H9 (cell line): ENCODE measurements around the gene BMP2K. TPM values are rescaled to one million over a fixed set of nuclear protein-coding genes. Genes with fewer than 3 reads are reported as not detected.

Experiments
- DNase-seq: peaks from one replicate; pipeline ENCODE4 v3.0.0-alpha.2; 2017
- H2AFZ ChIP-seq: one replicate; pipeline ENCODE4 v1.6.1; 2013; ENCODE audit warnings: mild to moderate bottlenecking, low read length, control low read depth, moderate library complexity
- H2AK5ac ChIP-seq: 2 replicates; pipeline ENCODE4 v1.6.1; 2013; ENCODE audit warnings: low read length, control low read depth, mixed read lengths; ENCODE audit not compliant: insufficient read length
- H2BK120ac ChIP-seq: one replicate; pipeline ENCODE4 v1.6.1; 2013; ENCODE audit warnings: low read depth, mild to moderate bottlenecking, low read length, control low read depth, inconsistent platforms; ENCODE audit not compliant: poor library complexity, severe bottlenecking
- H2BK12ac ChIP-seq: 2 replicates; pipeline ENCODE4 v1.6.1; 2013; ENCODE audit warnings: low read length, control low read depth, mixed read lengths, low read depth; ENCODE audit not compliant: insufficient read length
- H2BK15ac ChIP-seq: 2 replicates; pipeline ENCODE4 v1.6.1; 2013; ENCODE audit warnings: low read depth, low read length, control low read depth
- H2BK20ac ChIP-seq: one replicate; pipeline ENCODE4 v1.6.1; 2013; ENCODE audit warnings: low read depth, mild to moderate bottlenecking, low read length, control low read depth, inconsistent platforms; ENCODE audit not compliant: poor library complexity, severe bottlenecking
- H2BK5ac ChIP-seq: 2 replicates; pipeline ENCODE4 v1.6.1; 2013; ENCODE audit warnings: low read length, control low read depth, mixed read lengths; ENCODE audit not compliant: insufficient read length
- H3K14ac ChIP-seq: 2 replicates; pipeline ENCODE4 v1.6.1; 2013; ENCODE audit warnings: low read length, control low read depth; ENCODE audit not compliant: insufficient read depth
- H3K18ac ChIP-seq: 2 replicates; pipeline ENCODE4 v1.6.1; 2013; ENCODE audit warnings: low read depth, mild to moderate bottlenecking, mixed read lengths, low read length, control low read depth; ENCODE audit not compliant: insufficient read length
- H3K23ac ChIP-seq: 2 replicates; pipeline ENCODE4 v1.6.1; 2013; ENCODE audit warnings: low read length, control low read depth, mixed read lengths, low read depth; ENCODE audit not compliant: insufficient read length
- H3K23me2 ChIP-seq: 2 replicates; pipeline ENCODE4 v1.6.1; 2013; ENCODE audit warnings: low read depth, mild to moderate bottlenecking, mixed read lengths, low read length, control low read depth; ENCODE audit not compliant: insufficient read length, poor library complexity, severe bottlenecking
- H3K27ac ChIP-seq: 2 replicates; pipeline ENCODE4 v1.5.1; 2013; ENCODE audit warnings: low read length, control low read depth, mixed read lengths, low read depth; ENCODE audit not compliant: insufficient read length
- H3K27me3 ChIP-seq: 2 replicates; pipeline ENCODE4 v1.6.1; 2013; ENCODE audit warnings: low read length, control low read depth, inconsistent platforms; ENCODE audit not compliant: insufficient read depth
- H3K4ac ChIP-seq: 2 replicates; pipeline ENCODE4 v1.6.1; 2013; ENCODE audit warnings: low read depth, mild to moderate bottlenecking, control low read depth, inconsistent platforms, low read length, moderate library complexity
- H3K4me1 ChIP-seq: 2 replicates; pipeline ENCODE4 v1.6.1; 2013; ENCODE audit warnings: low read length, control low read depth, inconsistent platforms; ENCODE audit not compliant: insufficient read depth
- H3K4me2 ChIP-seq: 2 replicates; pipeline ENCODE4 v1.6.1; 2013; ENCODE audit warnings: low read length, control low read depth, mixed read lengths; ENCODE audit not compliant: insufficient read length, insufficient read depth
- H3K56ac ChIP-seq: 2 replicates; pipeline ENCODE4 v1.6.1; 2013; ENCODE audit warnings: low read depth, mild to moderate bottlenecking, mixed read lengths, low read length, control low read depth; ENCODE audit not compliant: insufficient read length
- H3K79me1 ChIP-seq: 2 replicates; pipeline ENCODE4 v1.6.1; 2013; ENCODE audit warnings: low read depth, mild to moderate bottlenecking, moderate library complexity, low read length, control low read depth, inconsistent platforms; ENCODE audit not compliant: insufficient read depth, poor library complexity, severe bottlenecking
- H3K79me2 ChIP-seq: 2 replicates; pipeline ENCODE4 v1.6.1; 2013; ENCODE audit warnings: low read length, control low read depth, inconsistent platforms; ENCODE audit not compliant: insufficient read depth
- H3K9ac ChIP-seq: 2 replicates; pipeline ENCODE4 v1.6.1; 2013; ENCODE audit warnings: low read length, control low read depth, mixed read lengths; ENCODE audit not compliant: insufficient read length; ENCODE audit errors: extremely low read depth
- H3K9me3 ChIP-seq: one replicate; pipeline ENCODE4 v1.6.1; 2013; ENCODE audit warnings: low read depth, low read length, inconsistent platforms; ENCODE audit not compliant: control insufficient read depth
- H3T11ph ChIP-seq: one replicate; pipeline ENCODE4 v1.6.1; 2013; ENCODE audit warnings: mild to moderate bottlenecking, low read length, control low read depth, inconsistent platforms
- H4K20me1 ChIP-seq: one replicate; pipeline ENCODE4 v1.6.1; 2013; ENCODE audit not compliant: control insufficient read depth, insufficient read length, insufficient read depth
- H4K5ac ChIP-seq: 2 replicates; pipeline ENCODE4 v1.6.1; 2013; ENCODE audit warnings: low read depth, mild to moderate bottlenecking, mixed read lengths, low read length, control low read depth; ENCODE audit not compliant: insufficient read length
- H4K8ac ChIP-seq: replicated peaks from 2 replicates; pipeline ENCODE4 v1.6.1; 2013; ENCODE audit warnings: low read length, control low read depth, mixed read lengths, low read depth; ENCODE audit not compliant: insufficient read length
- H4K91ac ChIP-seq: 2 replicates; pipeline ENCODE4 v1.6.1; 2013; ENCODE audit warnings: low read depth, mild to moderate bottlenecking, moderate library complexity, mixed read lengths, low read length, control low read depth; ENCODE audit not compliant: insufficient read length
- H3K27ac Mint-ChIP-seq, 3 experiments: 2 replicates in 2 of 3; 3 replicates in 1 of 3; pipeline ENCODE4 v1.8.0; 2020 to 2021; ENCODE audit warnings: mixed read lengths in 3 of 3, mild to moderate bottlenecking in 1 of 3, moderate library complexity in 1 of 3
- H3K27me3 Mint-ChIP-seq: 2 replicates; pipeline ENCODE4 v1.8.0; 2021; ENCODE audit warnings: low read depth, mild to moderate bottlenecking, moderate library complexity, mixed read lengths
- H3K36me3 Mint-ChIP-seq, 3 experiments: 2 replicates in 2 of 3; 3 replicates in 1 of 3; pipeline ENCODE4 v1.8.0; 2020 to 2021; ENCODE audit warnings: low read depth in 3 of 3, mixed read lengths in 3 of 3; ENCODE audit not compliant: insufficient read depth in 1 of 3
- H3K4me1 Mint-ChIP-seq, 2 experiments: 2 replicates each; pipeline ENCODE4 v1.8.0; 2020; ENCODE audit warnings: mixed read lengths in 2 of 2
- H3K4me3 Mint-ChIP-seq, 2 experiments: 2 replicates in 1 of 2; 3 replicates in 1 of 2; pipeline ENCODE4 v1.8.0; 2020 to 2021; ENCODE audit warnings: mild to moderate bottlenecking in 2 of 2, mixed read lengths in 2 of 2, moderate library complexity in 1 of 2
- H3K9me3 Mint-ChIP-seq, 2 experiments: 2 replicates in 1 of 2; 3 replicates in 1 of 2; pipeline ENCODE4 v1.8.0; 2020; ENCODE audit warnings: mild to moderate bottlenecking in 2 of 2, mixed read lengths in 2 of 2, moderate library complexity in 1 of 2
- total RNA-seq: library from RNA; stranded (reverse); gene quantifications from 2 replicates; pipeline ENCODE4 v1.2.1, GENCODE V29; 2021
- TF ChIP-seq, protein P1 (sequence below): fragments of 200-600 bp; sonication (generic); conservative IDR thresholded peaks from 3 replicates; pipeline ENCODE4 v1.8.0; 2021; ENCODE audit warnings: antibody characterized with exemption, mild to moderate bottlenecking

Gene BMP2K
- total RNA-seq, 1 experiment from 2014 or later = 26.4 TPM

DNA sequence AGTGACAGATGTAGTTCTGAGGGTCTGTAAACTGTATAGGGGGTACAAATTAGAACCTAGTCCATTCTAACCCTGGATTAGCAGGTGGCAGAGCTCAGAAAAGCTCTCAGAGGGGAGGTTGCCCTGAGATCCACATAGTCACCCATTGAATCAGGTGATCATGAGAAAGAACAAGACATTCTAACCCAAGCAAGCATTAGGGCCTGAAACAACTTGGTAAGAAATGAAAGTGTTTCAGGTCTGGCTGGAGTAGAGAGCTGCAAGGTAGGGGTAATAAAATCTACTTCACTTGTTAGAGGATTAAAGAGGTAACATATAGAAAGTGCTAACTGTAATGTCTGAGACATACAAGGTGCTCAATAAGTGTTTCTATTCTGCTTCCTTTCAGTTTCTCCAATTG lies 8.8 kb upstream of the BMP2K start:
- no peak overlapping the region for H2BK12ac ChIP-seq
- H3K4me2 ChIP-seq = no peak overlapping the region
- H3K27ac ChIP-seq = no peak overlapping the region
- no peak overlapping the region for H2AFZ ChIP-seq
- no peak overlapping the region for H3K56ac ChIP-seq
- Mint-ChIP-seq H3K4me3 (no peak overlapping the region), H3K4me1 (peaks cover 5 to 7% of the 10 kb centered on the region in 2 experiments), H3K27me3 (no peaks in the 10 kb centered on the region), H3K9me3 (no peaks in the 10 kb centered on the region), H3K36me3 (no peaks in the 10 kb centered on the region), H3K27ac (no peak overlapping the region; a peak in 1 of 7 replicates)
- H3K9me3 ChIP-seq = no peaks in the 10 kb centered on the region
- no peak overlapping the region for H3K23ac ChIP-seq
- H4K8ac ChIP-seq = no peak overlapping the region
- H4K5ac ChIP-seq = no peak overlapping the region
- H2BK120ac ChIP-seq = no peak overlapping the region
- TF ChIP-seq, protein P1, sequence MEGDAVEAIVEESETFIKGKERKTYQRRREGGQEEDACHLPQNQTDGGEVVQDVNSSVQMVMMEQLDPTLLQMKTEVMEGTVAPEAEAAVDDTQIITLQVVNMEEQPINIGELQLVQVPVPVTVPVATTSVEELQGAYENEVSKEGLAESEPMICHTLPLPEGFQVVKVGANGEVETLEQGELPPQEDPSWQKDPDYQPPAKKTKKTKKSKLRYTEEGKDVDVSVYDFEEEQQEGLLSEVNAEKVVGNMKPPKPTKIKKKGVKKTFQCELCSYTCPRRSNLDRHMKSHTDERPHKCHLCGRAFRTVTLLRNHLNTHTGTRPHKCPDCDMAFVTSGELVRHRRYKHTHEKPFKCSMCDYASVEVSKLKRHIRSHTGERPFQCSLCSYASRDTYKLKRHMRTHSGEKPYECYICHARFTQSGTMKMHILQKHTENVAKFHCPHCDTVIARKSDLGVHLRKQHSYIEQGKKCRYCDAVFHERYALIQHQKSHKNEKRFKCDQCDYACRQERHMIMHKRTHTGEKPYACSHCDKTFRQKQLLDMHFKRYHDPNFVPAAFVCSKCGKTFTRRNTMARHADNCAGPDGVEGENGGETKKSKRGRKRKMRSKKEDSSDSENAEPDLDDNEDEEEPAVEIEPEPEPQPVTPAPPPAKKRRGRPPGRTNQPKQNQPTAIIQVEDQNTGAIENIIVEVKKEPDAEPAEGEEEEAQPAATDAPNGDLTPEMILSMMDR = no peak
- no peak overlapping the region for H3K4ac ChIP-seq
- no peak overlapping the region for H2BK5ac ChIP-seq
- H3K18ac ChIP-seq = no peak overlapping the region
- H3K79me2 ChIP-seq = no peaks in the 10 kb centered on the region
- H4K91ac ChIP-seq = no peak overlapping the region
- no peak overlapping the region for H2BK20ac ChIP-seq
- no peak overlapping the region for H3K14ac ChIP-seq
- H3K23me2 ChIP-seq = no peaks in the 10 kb centered on the region
- no peak for DNase-seq
- no peaks in the 10 kb centered on the region for H3K27me3 ChIP-seq
- no peaks in the 10 kb centered on the region for H4K20me1 ChIP-seq
- no peak overlapping the region for H3K9ac ChIP-seq
- H3T11ph ChIP-seq = no peak overlapping the region
- H3K4me1 ChIP-seq = no peaks in the 10 kb centered on the region
- H3K79me1 ChIP-seq = no peaks in the 10 kb centered on the region
- no peak overlapping the region for H2BK15ac ChIP-seq
- H2AK5ac ChIP-seq = no peak overlapping the region
